ENCODE results near the gene NAA60. TPM values are rescaled to one million over a fixed set of nuclear protein-coding genes. Genes with fewer than 3 reads are reported as not detected.

The NAA60 gene
- polyA plus RNA-seq, 1 donor from 2014 or later, result 32.0 TPM

DNA sequence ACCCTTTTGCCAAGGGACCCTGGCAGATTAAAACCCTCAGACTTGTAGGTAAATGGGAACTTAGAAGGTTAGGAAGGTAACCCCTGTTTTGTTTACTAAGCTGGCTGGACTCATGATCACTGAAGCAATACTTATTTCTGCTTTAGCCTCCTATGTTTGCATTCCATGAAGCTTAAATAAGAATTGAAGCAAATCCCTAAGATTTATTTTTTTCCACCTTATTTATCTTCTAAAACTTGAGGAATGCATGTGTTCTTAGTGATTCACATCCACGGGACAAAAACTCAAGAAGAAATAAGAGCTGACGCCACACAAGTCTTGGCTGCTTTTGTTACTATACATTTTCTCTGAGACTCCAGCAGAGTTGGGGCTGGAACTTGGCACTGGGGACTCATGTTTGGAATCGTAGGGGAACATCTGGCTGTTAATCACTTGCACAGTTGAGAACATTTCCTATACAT, 92.8 kb downstream of the NAA60 start:
- no peak for TF ChIP-seq SMC3 (conservative IDR thresholded peaks at IDR 0.05; ENCODE audit: poor library complexity)
- TF ChIP-seq EZH2 (IDR thresholded peaks at IDR 0.05; ENCODE audit: borderline replicate concordance, insufficient read depth, low read length, poor library complexity, severe bottlenecking), result no peak
- no peak for TF ChIP-seq RAD21 (conservative IDR thresholded peaks at IDR 0.05)
- no peak for TF ChIP-seq POLR2AphosphoS5 (IDR thresholded peaks at IDR 0.05)
- TF ChIP-seq, protein P1, sequence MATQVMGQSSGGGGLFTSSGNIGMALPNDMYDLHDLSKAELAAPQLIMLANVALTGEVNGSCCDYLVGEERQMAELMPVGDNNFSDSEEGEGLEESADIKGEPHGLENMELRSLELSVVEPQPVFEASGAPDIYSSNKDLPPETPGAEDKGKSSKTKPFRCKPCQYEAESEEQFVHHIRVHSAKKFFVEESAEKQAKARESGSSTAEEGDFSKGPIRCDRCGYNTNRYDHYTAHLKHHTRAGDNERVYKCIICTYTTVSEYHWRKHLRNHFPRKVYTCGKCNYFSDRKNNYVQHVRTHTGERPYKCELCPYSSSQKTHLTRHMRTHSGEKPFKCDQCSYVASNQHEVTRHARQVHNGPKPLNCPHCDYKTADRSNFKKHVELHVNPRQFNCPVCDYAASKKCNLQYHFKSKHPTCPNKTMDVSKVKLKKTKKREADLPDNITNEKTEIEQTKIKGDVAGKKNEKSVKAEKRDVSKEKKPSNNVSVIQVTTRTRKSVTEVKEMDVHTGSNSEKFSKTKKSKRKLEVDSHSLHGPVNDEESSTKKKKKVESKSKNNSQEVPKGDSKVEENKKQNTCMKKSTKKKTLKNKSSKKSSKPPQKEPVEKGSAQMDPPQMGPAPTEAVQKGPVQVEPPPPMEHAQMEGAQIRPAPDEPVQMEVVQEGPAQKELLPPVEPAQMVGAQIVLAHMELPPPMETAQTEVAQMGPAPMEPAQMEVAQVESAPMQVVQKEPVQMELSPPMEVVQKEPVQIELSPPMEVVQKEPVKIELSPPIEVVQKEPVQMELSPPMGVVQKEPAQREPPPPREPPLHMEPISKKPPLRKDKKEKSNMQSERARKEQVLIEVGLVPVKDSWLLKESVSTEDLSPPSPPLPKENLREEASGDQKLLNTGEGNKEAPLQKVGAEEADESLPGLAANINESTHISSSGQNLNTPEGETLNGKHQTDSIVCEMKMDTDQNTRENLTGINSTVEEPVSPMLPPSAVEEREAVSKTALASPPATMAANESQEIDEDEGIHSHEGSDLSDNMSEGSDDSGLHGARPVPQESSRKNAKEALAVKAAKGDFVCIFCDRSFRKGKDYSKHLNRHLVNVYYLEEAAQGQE (IDR thresholded peaks at IDR 0.05; ENCODE audit: borderline replicate concordance), result no peak
- TF ChIP-seq, protein P2, sequence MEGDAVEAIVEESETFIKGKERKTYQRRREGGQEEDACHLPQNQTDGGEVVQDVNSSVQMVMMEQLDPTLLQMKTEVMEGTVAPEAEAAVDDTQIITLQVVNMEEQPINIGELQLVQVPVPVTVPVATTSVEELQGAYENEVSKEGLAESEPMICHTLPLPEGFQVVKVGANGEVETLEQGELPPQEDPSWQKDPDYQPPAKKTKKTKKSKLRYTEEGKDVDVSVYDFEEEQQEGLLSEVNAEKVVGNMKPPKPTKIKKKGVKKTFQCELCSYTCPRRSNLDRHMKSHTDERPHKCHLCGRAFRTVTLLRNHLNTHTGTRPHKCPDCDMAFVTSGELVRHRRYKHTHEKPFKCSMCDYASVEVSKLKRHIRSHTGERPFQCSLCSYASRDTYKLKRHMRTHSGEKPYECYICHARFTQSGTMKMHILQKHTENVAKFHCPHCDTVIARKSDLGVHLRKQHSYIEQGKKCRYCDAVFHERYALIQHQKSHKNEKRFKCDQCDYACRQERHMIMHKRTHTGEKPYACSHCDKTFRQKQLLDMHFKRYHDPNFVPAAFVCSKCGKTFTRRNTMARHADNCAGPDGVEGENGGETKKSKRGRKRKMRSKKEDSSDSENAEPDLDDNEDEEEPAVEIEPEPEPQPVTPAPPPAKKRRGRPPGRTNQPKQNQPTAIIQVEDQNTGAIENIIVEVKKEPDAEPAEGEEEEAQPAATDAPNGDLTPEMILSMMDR (IDR thresholded peaks at IDR 0.05; ENCODE audit: poor library complexity, severe bottlenecking), result no peak
- TF ChIP-seq TAF1 (IDR thresholded peaks at IDR 0.05; ENCODE audit: low read depth), result no peak
- TF ChIP-seq MXI1 (conservative IDR thresholded peaks at IDR 0.05; ENCODE audit: poor library complexity, severe bottlenecking), result no peak
- TF ChIP-seq EP300 (conservative IDR thresholded peaks at IDR 0.05; ENCODE audit: poor library complexity, severe bottlenecking), result no peak
- no peaks in the 10 kb centered on the region for H3K36me3 ChIP-seq (ENCODE audit: insufficient read depth, low read length)

More for the DNA sequence above, 92.8 kb downstream of the NAA60 start:
- Histone ChIP-seq H3K9me2 (ENCODE audit: insufficient read depth, low read length) (no peaks in the 10 kb centered on the region), H3K27ac (ENCODE audit: low read length) (no peak overlapping the region), H3K9me3 (ENCODE audit: low read length) (no peaks in the 10 kb centered on the region), H3K9ac (ENCODE audit: low read length) (no peak overlapping the region), H2AFZ (ENCODE audit: low read depth, low read length) (no peak overlapping the region), H4K20me1 (ENCODE audit: insufficient read depth) (no peaks in the 10 kb centered on the region), H3K4me2 (ENCODE audit: low read length) (no peak overlapping the region), H3F3A (ENCODE audit: insufficient read depth, low read length, poor library complexity, severe bottlenecking) (no peaks in the 10 kb centered on the region), H3K79me2 (replicated peaks; ENCODE audit: insufficient read depth, low read length) (no peaks in the 10 kb centered on the region), H3K27me3 (ENCODE audit: insufficient read depth, low read depth, low read length) (no peaks in the 10 kb centered on the region), H3K4me3 (ENCODE audit: low read length) (no peak overlapping the region)

Small RNA genes lying within 50 kb of the gene (small RNA-seq; reads per million reads assigned to genes)
- 0 reads per million in 3 experiments for gene MIR6126

Other genes with a start within 250 kb of the NAA60 start
- gene ZNF200, start 208.5 kb upstream of the NAA60 start, polyA plus RNA-seq, result 20.8 and 23.0 TPM in 2 replicates
- gene MEFV, start 187.0 kb upstream of the NAA60 start, polyA plus RNA-seq, result not detected in 2 replicates
- gene ZNF263, start 160.2 kb upstream of the NAA60 start, polyA plus RNA-seq, result 65.4 and 88.4 TPM in 2 replicates
- 21.7 and 25.2 TPM in 2 replicates for gene TIGD7, start 138.2 kb upstream of the NAA60 start, polyA plus RNA-seq
- gene ZNF75A, start 138.2 kb upstream of the NAA60 start, polyA plus RNA-seq, result 58.3 and 76.0 TPM in 2 replicates
- 0.22 TPM in 1 of 2 replicates, not detected in the other for gene OR2C1, start 87.8 kb upstream of the NAA60 start, polyA plus RNA-seq
- gene ZSCAN32, start 42.7 kb upstream of the NAA60 start, polyA plus RNA-seq, result 22.0 and 28.4 TPM in 2 replicates
- gene ZNF174, start 42.5 kb upstream of the NAA60 start, polyA plus RNA-seq, result 13.0 and 14.8 TPM in 2 replicates
- gene ZNF597, start 176 bp upstream of the NAA60 start, polyA plus RNA-seq, result 1.8 and 2.0 TPM in 2 replicates
- not detected in 2 replicates for gene C16orf90, start 51.8 kb downstream of the NAA60 start, polyA plus RNA-seq
- gene CLUAP1, start 57.3 kb downstream of the NAA60 start, polyA plus RNA-seq, result 40.8 and 46.6 TPM in 2 replicates
- 0.30 and 0.57 TPM in 2 replicates for gene NLRC3, start 133.7 kb downstream of the NAA60 start, polyA plus RNA-seq
- gene SLX4, start 167.9 kb downstream of the NAA60 start, polyA plus RNA-seq, result 2.9 and 4.8 TPM in 2 replicates
- gene DNASE1, start 211.0 kb downstream of the NAA60 start, polyA plus RNA-seq, result 47.8 and 61.4 TPM in 2 replicates

All from neural cell (in vitro differentiated cells).